K562 (cell line): ENCODE results near the gene CAMSAP3. TPM values are rescaled to one million over a fixed set of nuclear protein-coding genes. Genes with fewer than 3 reads are reported as not detected.

Experiments
- COPS2 ChIP-seq: fragments of 450-650 bp; conservative IDR thresholded peaks from 2 replicates; pipeline ENCODE4 v1.6.1; 2016; ENCODE audit warnings: mild to moderate bottlenecking, moderate library complexity
- HSF4 ChIP-seq: fragments of 250-450 bp; sonication (Bioruptor Pico); IDR thresholded peaks from 2 replicates; pipeline ENCODE4 v2.1.2; 2022; ENCODE audit warnings: mild to moderate bottlenecking, moderate library complexity, borderline replicate concordance
- POLR2G ChIP-seq: fragments of 200-400 bp; formaldehyde crosslinking; IDR thresholded peaks from 2 replicates; pipeline ENCODE4 v1.6.1; 2017; ENCODE audit warnings: low read depth, mild to moderate bottlenecking, antibody characterized with exemption, low read length, moderate library complexity
- SMAD4 ChIP-seq: fragments of 250-450 bp; sonication (Bioruptor Pico); conservative IDR thresholded peaks from 2 replicates; pipeline ENCODE4 v1.8.0; 2021; ENCODE audit warnings: inconsistent platforms, mild to moderate bottlenecking, moderate library complexity
- SREBF2 ChIP-seq: sonication (generic); formaldehyde crosslinking; IDR thresholded peaks from 2 replicates; pipeline ENCODE4 v1.4.0; 2020; ENCODE audit warnings: mild to moderate bottlenecking, missing genetic modification reagents
- STAT5B ChIP-seq: fragments of 250-450 bp; sonication (Bioruptor Pico); IDR thresholded peaks from 2 replicates; pipeline ENCODE4 v1.8.0; 2021; ENCODE audit warnings: mild to moderate bottlenecking, inconsistent platforms
- polyA plus RNA-seq, 8 experiments: library from polyadenylated mRNA; depleted of rRNA in 4 of 8; stranded (reverse) in 5 of 8; unstranded in 3 of 8; fragments of >200 nt; fragmentation: Nextera tagmentation in 2 of 8; fragmentation: Illumina TruSeq in 1 of 8; extraction: Ambion mirVana in 2 of 8; extraction: Trizol in 1 of 8; gene quantifications; 2 replicates each; pipeline versions ENCODE4 v1.2.1 to v1.2.3, GENCODE V29; 2011 to 2014; ENCODE audit warnings: inconsistent platforms in 1 of 8, missing spikeins in 1 of 8
- total RNA-seq, 7 experiments: library from RNA; depleted of rRNA in 6 of 7; stranded (reverse); fragments of >200 nt in 6 of 7; fragmentation: Illumina TruSeq in 2 of 7; extraction: Trizol in 2 of 7; gene quantifications; 2 replicates each; pipeline versions ENCODE4 v1.2.1 to v1.2.3, GENCODE V29; 2011 to 2021; ENCODE audit warnings: low replicate concordance in 1 of 7
- TF ChIP-seq, protein P1 (sequence below): sonication (generic); formaldehyde crosslinking; IDR thresholded peaks from 2 replicates; pipeline ENCODE4 v1.8.0; 2023; ENCODE audit warnings: missing genetic modification reagents, mild to moderate bottlenecking, borderline replicate concordance
- TF ChIP-seq, protein P2 (sequence below): fragments of 250-450 bp; sonication (Bioruptor Pico); IDR thresholded peaks from 2 replicates; pipeline ENCODE4 v1.9.0; 2021; ENCODE audit warnings: mild to moderate bottlenecking, inconsistent platforms
- TF ChIP-seq, protein P3 (sequence below), 2 experiments: fragments of 450-650 bp in 1 of 2; sonication (generic) in 1 of 2; formaldehyde crosslinking in 1 of 2; IDR thresholded peaks; 2 replicates each; pipeline versions ENCODE4 v1.7.1 to v1.9.0; 2016 to 2022; ENCODE audit warnings: inconsistent platforms in 1 of 2, mild to moderate bottlenecking in 1 of 2, missing genetic modification reagents in 1 of 2

The CAMSAP3 gene
- total and polyA plus RNA-seq, 9 of the 15 experiments (the other 6 are each of a cell fraction or from before 2014, with no cell fraction given): 0.01 to 0.89 (median 0.22) TPM; not detected in 1

DNA sequence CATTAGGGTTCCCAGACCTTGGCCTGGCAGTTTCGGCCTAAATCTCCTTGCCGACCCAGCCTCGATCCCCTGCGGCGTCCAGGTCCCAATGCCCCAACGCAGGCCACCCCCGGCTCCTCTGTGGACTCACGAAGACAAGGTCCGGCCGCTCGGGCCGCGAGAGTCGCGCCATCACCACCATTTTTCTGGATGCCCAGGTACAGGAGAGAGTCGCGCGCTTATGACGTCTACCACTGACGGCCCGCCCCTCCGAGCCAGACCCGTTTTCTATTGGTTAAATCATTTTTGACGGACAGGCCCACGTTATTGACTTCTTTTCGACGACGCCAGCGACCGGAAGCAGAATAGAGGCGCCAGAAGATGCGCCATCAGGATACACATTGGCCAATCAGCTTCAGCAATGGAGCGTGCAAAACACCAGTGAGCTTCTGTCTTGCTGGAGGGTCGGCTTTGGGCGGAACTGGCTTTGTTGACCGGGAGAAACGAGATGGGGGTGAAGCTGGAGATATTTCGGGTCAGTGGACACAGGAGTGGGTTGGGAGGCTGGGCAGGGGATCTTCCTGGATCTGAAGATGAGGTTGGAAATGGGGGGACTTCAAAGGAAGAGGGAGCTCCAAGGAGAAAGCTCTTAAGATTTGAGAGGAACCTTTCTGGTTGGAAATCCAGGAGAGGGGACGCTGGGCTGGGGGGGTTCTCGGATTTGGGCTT is 33.8 kb downstream of the CAMSAP3 start, which contains the start of the genes PET100 and XAB2 (continued):
- TF ChIP-seq, protein P1, sequence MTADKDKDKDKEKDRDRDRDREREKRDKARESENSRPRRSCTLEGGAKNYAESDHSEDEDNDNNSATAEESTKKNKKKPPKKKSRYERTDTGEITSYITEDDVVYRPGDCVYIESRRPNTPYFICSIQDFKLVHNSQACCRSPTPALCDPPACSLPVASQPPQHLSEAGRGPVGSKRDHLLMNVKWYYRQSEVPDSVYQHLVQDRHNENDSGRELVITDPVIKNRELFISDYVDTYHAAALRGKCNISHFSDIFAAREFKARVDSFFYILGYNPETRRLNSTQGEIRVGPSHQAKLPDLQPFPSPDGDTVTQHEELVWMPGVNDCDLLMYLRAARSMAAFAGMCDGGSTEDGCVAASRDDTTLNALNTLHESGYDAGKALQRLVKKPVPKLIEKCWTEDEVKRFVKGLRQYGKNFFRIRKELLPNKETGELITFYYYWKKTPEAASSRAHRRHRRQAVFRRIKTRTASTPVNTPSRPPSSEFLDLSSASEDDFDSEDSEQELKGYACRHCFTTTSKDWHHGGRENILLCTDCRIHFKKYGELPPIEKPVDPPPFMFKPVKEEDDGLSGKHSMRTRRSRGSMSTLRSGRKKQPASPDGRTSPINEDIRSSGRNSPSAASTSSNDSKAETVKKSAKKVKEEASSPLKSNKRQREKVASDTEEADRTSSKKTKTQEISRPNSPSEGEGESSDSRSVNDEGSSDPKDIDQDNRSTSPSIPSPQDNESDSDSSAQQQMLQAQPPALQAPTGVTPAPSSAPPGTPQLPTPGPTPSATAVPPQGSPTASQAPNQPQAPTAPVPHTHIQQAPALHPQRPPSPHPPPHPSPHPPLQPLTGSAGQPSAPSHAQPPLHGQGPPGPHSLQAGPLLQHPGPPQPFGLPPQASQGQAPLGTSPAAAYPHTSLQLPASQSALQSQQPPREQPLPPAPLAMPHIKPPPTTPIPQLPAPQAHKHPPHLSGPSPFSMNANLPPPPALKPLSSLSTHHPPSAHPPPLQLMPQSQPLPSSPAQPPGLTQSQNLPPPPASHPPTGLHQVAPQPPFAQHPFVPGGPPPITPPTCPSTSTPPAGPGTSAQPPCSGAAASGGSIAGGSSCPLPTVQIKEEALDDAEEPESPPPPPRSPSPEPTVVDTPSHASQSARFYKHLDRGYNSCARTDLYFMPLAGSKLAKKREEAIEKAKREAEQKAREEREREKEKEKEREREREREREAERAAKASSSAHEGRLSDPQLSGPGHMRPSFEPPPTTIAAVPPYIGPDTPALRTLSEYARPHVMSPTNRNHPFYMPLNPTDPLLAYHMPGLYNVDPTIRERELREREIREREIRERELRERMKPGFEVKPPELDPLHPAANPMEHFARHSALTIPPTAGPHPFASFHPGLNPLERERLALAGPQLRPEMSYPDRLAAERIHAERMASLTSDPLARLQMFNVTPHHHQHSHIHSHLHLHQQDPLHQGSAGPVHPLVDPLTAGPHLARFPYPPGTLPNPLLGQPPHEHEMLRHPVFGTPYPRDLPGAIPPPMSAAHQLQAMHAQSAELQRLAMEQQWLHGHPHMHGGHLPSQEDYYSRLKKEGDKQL (CRISPR knock-in tag): no peak
- TF ChIP-seq, protein P2, sequence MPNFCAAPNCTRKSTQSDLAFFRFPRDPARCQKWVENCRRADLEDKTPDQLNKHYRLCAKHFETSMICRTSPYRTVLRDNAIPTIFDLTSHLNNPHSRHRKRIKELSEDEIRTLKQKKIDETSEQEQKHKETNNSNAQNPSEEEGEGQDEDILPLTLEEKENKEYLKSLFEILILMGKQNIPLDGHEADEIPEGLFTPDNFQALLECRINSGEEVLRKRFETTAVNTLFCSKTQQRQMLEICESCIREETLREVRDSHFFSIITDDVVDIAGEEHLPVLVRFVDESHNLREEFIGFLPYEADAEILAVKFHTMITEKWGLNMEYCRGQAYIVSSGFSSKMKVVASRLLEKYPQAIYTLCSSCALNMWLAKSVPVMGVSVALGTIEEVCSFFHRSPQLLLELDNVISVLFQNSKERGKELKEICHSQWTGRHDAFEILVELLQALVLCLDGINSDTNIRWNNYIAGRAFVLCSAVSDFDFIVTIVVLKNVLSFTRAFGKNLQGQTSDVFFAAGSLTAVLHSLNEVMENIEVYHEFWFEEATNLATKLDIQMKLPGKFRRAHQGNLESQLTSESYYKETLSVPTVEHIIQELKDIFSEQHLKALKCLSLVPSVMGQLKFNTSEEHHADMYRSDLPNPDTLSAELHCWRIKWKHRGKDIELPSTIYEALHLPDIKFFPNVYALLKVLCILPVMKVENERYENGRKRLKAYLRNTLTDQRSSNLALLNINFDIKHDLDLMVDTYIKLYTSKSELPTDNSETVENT (CRISPR knock-in tag): no peak
- TF ChIP-seq COPS2: no peak
- no peak for TF ChIP-seq STAT5B (CRISPR knock-in tag)
- no peak for TF ChIP-seq SREBF2 (CRISPR knock-in tag)
- TF ChIP-seq POLR2G: peak; percentile 86
- no peak for TF ChIP-seq HSF4 (CRISPR knock-in tag)
- no peak for TF ChIP-seq SMAD4 (CRISPR knock-in tag)
- TF ChIP-seq, protein P3, sequence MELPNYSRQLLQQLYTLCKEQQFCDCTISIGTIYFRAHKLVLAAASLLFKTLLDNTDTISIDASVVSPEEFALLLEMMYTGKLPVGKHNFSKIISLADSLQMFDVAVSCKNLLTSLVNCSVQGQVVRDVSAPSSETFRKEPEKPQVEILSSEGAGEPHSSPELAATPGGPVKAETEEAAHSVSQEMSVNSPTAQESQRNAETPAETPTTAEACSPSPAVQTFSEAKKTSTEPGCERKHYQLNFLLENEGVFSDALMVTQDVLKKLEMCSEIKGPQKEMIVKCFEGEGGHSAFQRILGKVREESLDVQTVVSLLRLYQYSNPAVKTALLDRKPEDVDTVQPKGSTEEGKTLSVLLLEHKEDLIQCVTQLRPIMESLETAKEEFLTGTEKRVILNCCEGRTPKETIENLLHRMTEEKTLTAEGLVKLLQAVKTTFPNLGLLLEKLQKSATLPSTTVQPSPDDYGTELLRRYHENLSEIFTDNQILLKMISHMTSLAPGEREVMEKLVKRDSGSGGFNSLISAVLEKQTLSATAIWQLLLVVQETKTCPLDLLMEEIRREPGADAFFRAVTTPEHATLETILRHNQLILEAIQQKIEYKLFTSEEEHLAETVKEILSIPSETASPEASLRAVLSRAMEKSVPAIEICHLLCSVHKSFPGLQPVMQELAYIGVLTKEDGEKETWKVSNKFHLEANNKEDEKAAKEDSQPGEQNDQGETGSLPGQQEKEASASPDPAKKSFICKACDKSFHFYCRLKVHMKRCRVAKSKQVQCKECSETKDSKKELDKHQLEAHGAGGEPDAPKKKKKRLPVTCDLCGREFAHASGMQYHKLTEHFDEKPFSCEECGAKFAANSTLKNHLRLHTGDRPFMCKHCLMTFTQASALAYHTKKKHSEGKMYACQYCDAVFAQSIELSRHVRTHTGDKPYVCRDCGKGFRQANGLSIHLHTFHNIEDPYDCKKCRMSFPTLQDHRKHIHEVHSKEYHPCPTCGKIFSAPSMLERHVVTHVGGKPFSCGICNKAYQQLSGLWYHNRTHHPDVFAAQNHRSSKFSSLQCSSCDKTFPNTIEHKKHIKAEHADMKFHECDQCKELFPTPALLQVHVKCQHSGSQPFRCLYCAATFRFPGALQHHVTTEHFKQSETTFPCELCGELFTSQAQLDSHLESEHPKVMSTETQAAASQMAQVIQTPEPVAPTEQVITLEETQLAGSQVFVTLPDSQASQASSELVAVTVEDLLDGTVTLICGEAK (IDR thresholded peaks at IDR 0.05): peak; percentile 95
- TF ChIP-seq, protein P3 (CRISPR knock-in tag; IDR thresholded peaks at IDR 0.05): no peak
